ENCODE data around the gene EME1. TPM values are rescaled to one million over a fixed set of nuclear protein-coding genes. Genes with fewer than 3 reads are reported as not detected.

Gene EME1
- total RNA-seq = 1 to 10 TPM in 1 of 3 donors, under 1 TPM in 2; 0.29 to 2.0 (median 0.64) TPM

- Histone ChIP-seq H3K36me3 (peaks cover 5% of the 10 kb centered on the region), H3K9me3 (no peaks in the 10 kb centered on the region), H3K4me3 (peak within 1 kb of the TSS; percentile 65 to 87 (median 79)), H3K27ac (peak within 1 kb of the TSS; percentile 93 to 97), H3K27me3 (no peaks in the 10 kb centered on the region), H3K4me1 (peaks cover 4 to 14% of the 10 kb centered on the region in 2 donors)
- peak; percentile 76 to 78 for DNase-seq (ENCODE audit: low spot score in 2 of 2)
- TF ChIP-seq POLR2A (IDR thresholded peaks at IDR 0.05) = peak; percentile 58
- TF ChIP-seq POLR2AphosphoS5 (IDR thresholded peaks at IDR 0.05) = peak; percentile 88 to 95 (median 88)
- TF ChIP-seq CTCF (IDR thresholded peaks at IDR 0.05) = no peak
- intact Hi-C loops (cut with DNase I; ENCODE audit: low total_unique reads) = no loop called here
Measured at GRCh38 chr17:50372758-50373556, at the start of gene EME1, which contains the start of gene MRPL27. Gene EME1 (plus strand): TSS chr17:50373229. CDS start chr17:50375209, 1,980 bp downstream. Gene MRPL27 (minus strand): TSS chr17:50373184. CDS start chr17:50373170, 14 bp downstream.

- DNase-seq (ENCODE audit: low spot score in 2 of 2) = no peak
- TF ChIP-seq CTCF (IDR thresholded peaks at IDR 0.05) = no peak
- no peak for TF ChIP-seq POLR2A (IDR thresholded peaks at IDR 0.05)
- TF ChIP-seq POLR2AphosphoS5 (IDR thresholded peaks at IDR 0.05) = no peak
- Histone ChIP-seq H3K4me1 (no peaks in the 10 kb centered on the region), H3K4me3 (no peak overlapping the region), H3K36me3 (no peaks in the 10 kb centered on the region), H3K27me3 (no peaks in the 10 kb centered on the region), H3K27ac (no peak overlapping the region), H3K9me3 (no peaks in the 10 kb centered on the region)
- intact Hi-C loops (cut with DNase I; ENCODE audit: low total_unique reads) = no loop called here
Measured at GRCh38 chr17:50325906-50326305, 47.1 kb upstream of the EME1 start.

- H3K27me3 ChIP-seq = no peaks in the 10 kb centered on the region
- no peak overlapping the region for H3K27ac ChIP-seq
- no peak for DNase-seq (ENCODE audit: low spot score in 2 of 2)
- no peaks in the 10 kb centered on the region for H3K9me3 ChIP-seq
- H3K36me3 ChIP-seq = no peaks in the 10 kb centered on the region
- intact Hi-C loops (cut with DNase I; ENCODE audit: low total_unique reads) = no loop called here
- no peak overlapping the region for H3K4me3 ChIP-seq
- H3K4me1 ChIP-seq = no peaks in the 10 kb centered on the region
- no peak for TF ChIP-seq CTCF (IDR thresholded peaks at IDR 0.05)
Measured at GRCh38 chr17:50326831-50327364, 46.1 kb upstream of the EME1 start.

GRCh38 chr17:50328363-50329325 lies 44.4 kb upstream of the EME1 start:
- H3K9me3 ChIP-seq = no peaks in the 10 kb centered on the region
- H3K27me3 ChIP-seq = no peaks in the 10 kb centered on the region
- DNase-seq (ENCODE audit: low spot score in 2 of 2) = no peak
- no peaks in the 10 kb centered on the region for H3K4me1 ChIP-seq
- no peaks in the 10 kb centered on the region for H3K36me3 ChIP-seq
- no peak for TF ChIP-seq POLR2A (IDR thresholded peaks at IDR 0.05)
- no peak for TF ChIP-seq POLR2AphosphoS5 (IDR thresholded peaks at IDR 0.05)
- no peak for TF ChIP-seq CTCF (IDR thresholded peaks at IDR 0.05)
- H3K27ac ChIP-seq = no peak overlapping the region
- intact Hi-C loops (cut with DNase I; ENCODE audit: low total_unique reads) = no loop called here
- no peak overlapping the region for H3K4me3 ChIP-seq
